Psoas muscle (tissue), 8 donors: Measurements from ENCODE around the gene HOMEZ. TPM values are rescaled to one million over a fixed set of nuclear protein-coding genes. Genes with fewer than 3 reads are reported as not detected.
"Not testable (repeated sequence)": the region's sequence is repeated elsewhere in the genome, so short reads cannot be mapped to it uniquely, and the experiment has no call there.

Experiments
- ATAC-seq, 4 donors: fragments of 200-7000 bp; cut with Tn5 transposase; one replicate each; pipeline ENCODE4 v1.9.1; 2020; ENCODE audit warnings: moderate library complexity in 3 of 4, mild to moderate bottlenecking in 2 of 4
- DNase-seq, 2 donors: peaks; one replicate each; pipeline ENCODE4 v3.0.0-alpha.2; 2020
- H3K27ac ChIP-seq: fragments of 200-600 bp; one replicate; pipeline ENCODE4 v1.8.0; 2022
- H3K27me3 ChIP-seq, 3 donors: fragments of 200-600 bp in 1 of 3; one replicate each; pipeline versions ENCODE4 v1.6.1 to v1.8.0; 2013 to 2022; ENCODE audit warnings: low read length in 2 of 3, mild to moderate bottlenecking in 2 of 3, moderate library complexity in 1 of 3; ENCODE audit not compliant: insufficient read depth in 3 of 3
- H3K36me3 ChIP-seq, 2 donors: fragments of 200-600 bp in 1 of 2; one replicate each; pipeline versions ENCODE4 v1.6.1 to v1.8.0; 2013 to 2022; ENCODE audit warnings: low read depth in 1 of 2, mild to moderate bottlenecking in 1 of 2, moderate library complexity in 1 of 2; ENCODE audit not compliant: insufficient read depth in 1 of 2
- H3K4me1 ChIP-seq: fragments of 200-600 bp; one replicate; pipeline ENCODE4 v1.8.0; 2022
- H3K4me3 ChIP-seq: fragments of 200-600 bp; one replicate; pipeline ENCODE4 v1.8.0; 2022; ENCODE audit warnings: mild to moderate bottlenecking
- H3K9me3 ChIP-seq: fragments of 200-600 bp; one replicate; pipeline ENCODE4 v1.8.0; 2022
- CTCF ChIP-seq: fragments of 200-600 bp; IDR thresholded peaks from one replicate; pipeline ENCODE4 v1.8.0; 2022; ENCODE audit warnings: antibody characterized with exemption
- WGBS, 3 donors: extraction: QIAGEN DNeasy Blood & Tissue Kit; methylation state at CpG; one replicate each; pipeline versions ENCODE4 v1.1.6 to v1.1.7; 2013; 5-methylcytosine and 5-hydroxymethylcytosine counted together
- intact Hi-C, 2 donors: fragments of 100-400 bp; cut with DNase I; formaldehyde crosslinking; loops; one replicate each; pipeline versions ENCODE4 v1.11.0 to v1.14.2; 2022
- polyA plus RNA-seq, 3 donors: library from polyadenylated mRNA; stranded (reverse); fragments of 200-250 nt; gene quantifications; one replicate each; pipeline ENCODE4 v1.2.3, GENCODE V29; 2013
- total RNA-seq, 4 donors: library from RNA; stranded (reverse); fragmentation: NEBNext Ultra II Directional in 2 of 4; extraction: Animal tissue kit (Norgen Biotek cat#: 25700) in 2 of 4; gene quantifications; one replicate each; pipeline versions ENCODE4 v1.2.1 to v1.2.4, GENCODE V29; 2021 to 2023
- donor health status: healthy with polysubstance abuse.
- donor health status: DM: no; HTN: no; CAD: no; lungs with moderate emphysema.
- donor health status: Bipolar disorder and iron deficiency.
- donor health status: healthy.
- donor health status: DM: yes; HTN: yes; CAD: no.
- donor health status: DM: no; HTN: no; CAD: no.
- donor health status: DM: no; HTN: no; CAD: no.
- donor health status: DM: yes; HTN: yes; CAD: no.

The HOMEZ gene
- total and polyA plus RNA-seq, 7 donors = 3.5 to 13.4 (median 6.3) TPM

- no peak for ATAC-seq
- Histone ChIP-seq H3K27ac (no peak overlapping the region), H3K27me3 (peaks cover 0 to 4% (median 0%) of the 10 kb centered on the region in 3 donors), H3K36me3 (no peaks in the 10 kb centered on the region), H3K9me3 (no peaks in the 10 kb centered on the region), H3K4me3 (no peak overlapping the region), H3K4me1 (no peaks in the 10 kb centered on the region)
- TF ChIP-seq CTCF = no peak
- no peak for DNase-seq
- intact Hi-C loops = no loop called here
Measured at GRCh38 chr14:23245282-23245681, 40.6 kb downstream of the HOMEZ start.

GRCh38 chr14:23243066-23243465 is 42.9 kb downstream of the HOMEZ start:
- ATAC-seq (no peak), DNase-seq (no peak)
- H3K27ac ChIP-seq = no peak overlapping the region
- H3K27me3 ChIP-seq = peaks cover 0 to 16% (median 0%) of the 10 kb centered on the region in 3 donors
- no peak for TF ChIP-seq CTCF
- WGBS, 3 donors = 87 to 96% (median 93%) methylated on average over 2 of the region's 2 CpGs
- no peaks in the 10 kb centered on the region for H3K36me3 ChIP-seq
- H3K9me3 ChIP-seq = no peaks in the 10 kb centered on the region
- no peak overlapping the region for H3K4me3 ChIP-seq
- intact Hi-C loops = no loop called here
- no peaks in the 10 kb centered on the region for H3K4me1 ChIP-seq

GRCh38 chr14:23242076-23242475 is 43.9 kb downstream of the HOMEZ start:
- Histone ChIP-seq H3K27ac (no peak overlapping the region), H3K36me3 (no peaks in the 10 kb centered on the region), H3K4me1 (no peaks in the 10 kb centered on the region), H3K9me3 (no peaks in the 10 kb centered on the region), H3K4me3 (no peak overlapping the region), H3K27me3 (peaks cover 0 to 23% (median 0%) of the 10 kb centered on the region in 3 donors)
- no peak for ATAC-seq
- intact Hi-C loops = no loop called here
- no peak for TF ChIP-seq CTCF
- DNase-seq = no peak
- 73 to 82% (median 73%) methylated on average over 2 of the region's 3 CpGs for WGBS, 3 donors

GRCh38 chr14:23241061-23241715 is 44.7 kb downstream of the HOMEZ start:
- intact Hi-C loops, H3K4me1 ChIP-seq: not testable (repeated sequence)
- 61 to 71% (median 69%) methylated on average over 7 of the region's 7 CpGs for WGBS, 3 donors

GRCh38 chr14:23240661-23241060 is 45.3 kb downstream of the HOMEZ start:
- no peak for DNase-seq
- intact Hi-C loops = no loop called here
- no peak overlapping the region for H3K27ac ChIP-seq
- no peaks in the 10 kb centered on the region for H3K36me3 ChIP-seq
- H3K4me1 ChIP-seq = no peaks in the 10 kb centered on the region
- no peak for ATAC-seq
- WGBS, 3 donors = 68 to 92% (median 71%) methylated on average over 1 of the region's 1 CpG
- H3K9me3 ChIP-seq = no peaks in the 10 kb centered on the region
- no peak for TF ChIP-seq CTCF
- H3K27me3 ChIP-seq = peaks cover 0 to 31% (median 0%) of the 10 kb centered on the region in 3 donors
- H3K4me3 ChIP-seq = no peak overlapping the region

More at GRCh38 chr14:23241061-23241715, 44.7 kb downstream of the HOMEZ start:
- H3K27me3 ChIP-seq = peaks cover 0 to 31% (median 0%) of the 10 kb centered on the region in 3 donors
- not testable (repeated sequence) for H3K27ac ChIP-seq, DNase-seq, H3K36me3 ChIP-seq, ATAC-seq, H3K9me3 ChIP-seq, H3K4me3 ChIP-seq
